Neuronal stem cell (in vitro differentiated cells): Measurements from ENCODE around the gene POC1B.

Source experiments
- DNase-seq: peaks from one replicate; pipeline ENCODE4 v3.0.0-alpha.2; 2013; ENCODE audit warnings: low spot score
- H2AFZ ChIP-seq: one replicate; pipeline ENCODE4 v1.6.1; 2013; ENCODE audit warnings: mild to moderate bottlenecking, low read length, inconsistent platforms
- H2AK5ac ChIP-seq: 2 replicates; pipeline ENCODE4 v1.6.1; 2013; ENCODE audit warnings: low read depth, mild to moderate bottlenecking, inconsistent platforms, low read length, moderate library complexity, mixed read lengths
- H2BK120ac ChIP-seq: 2 replicates; pipeline ENCODE4 v1.6.1; 2013; ENCODE audit warnings: low read depth, mild to moderate bottlenecking, inconsistent platforms, low read length, moderate library complexity, mixed read lengths
- H2BK12ac ChIP-seq: one replicate; pipeline ENCODE4 v1.6.1; 2013; ENCODE audit warnings: low read length, inconsistent platforms
- H2BK15ac ChIP-seq: 2 replicates; pipeline ENCODE4 v1.6.1; 2013; ENCODE audit warnings: mild to moderate bottlenecking, low read length, inconsistent platforms, mixed read lengths
- H2BK5ac ChIP-seq: one replicate; pipeline ENCODE4 v1.6.1; 2013; ENCODE audit warnings: inconsistent platforms, mild to moderate bottlenecking, low read length, moderate library complexity
- H3K14ac ChIP-seq: one replicate; pipeline ENCODE4 v1.6.1; 2013; ENCODE audit warnings: low read length, inconsistent platforms
- H3K18ac ChIP-seq: 2 replicates; pipeline ENCODE4 v1.6.1; 2013; ENCODE audit warnings: low read length, inconsistent platforms
- H3K23ac ChIP-seq: 2 replicates; pipeline ENCODE4 v1.6.1; 2013; ENCODE audit warnings: low read depth, mild to moderate bottlenecking, mixed read lengths, low read length, inconsistent platforms; ENCODE audit not compliant: poor library complexity
- H3K27ac ChIP-seq: replicated peaks from 3 replicates; pipeline ENCODE4 v1.5.1; 2013; ENCODE audit warnings: low read length, inconsistent platforms
- H3K27me3 ChIP-seq, 3 experiments: 2 replicates each; pipeline ENCODE4 v1.6.1; 2013; ENCODE audit warnings: low read length in 3 of 3, mild to moderate bottlenecking in 2 of 3, inconsistent platforms in 1 of 3, low read depth in 1 of 3, mixed read lengths in 1 of 3, moderate library complexity in 1 of 3; ENCODE audit not compliant: control insufficient read depth in 3 of 3, insufficient read depth in 3 of 3
- H3K36me3 ChIP-seq, 2 donors: replicated peaks in 1 of 2; 2 replicates each; pipeline ENCODE4 v1.6.1; 2013; ENCODE audit warnings: low read length in 2 of 2; ENCODE audit not compliant: control insufficient read depth in 2 of 2, insufficient read depth in 2 of 2
- H3K4ac ChIP-seq: 2 replicates; pipeline ENCODE4 v1.6.1; 2013; ENCODE audit warnings: inconsistent platforms, mild to moderate bottlenecking, low read length, moderate library complexity
- H3K4me1 ChIP-seq, 2 donors: 1 replicate in 1 of 2; 2 replicates in 1 of 2; pipeline ENCODE4 v1.6.1; 2013; ENCODE audit warnings: low read length in 2 of 2, low read depth in 1 of 2; ENCODE audit not compliant: control insufficient read depth in 2 of 2, insufficient read depth in 1 of 2
- H3K4me2 ChIP-seq: one replicate; pipeline ENCODE4 v1.6.1; 2013; ENCODE audit warnings: mild to moderate bottlenecking, low read length, inconsistent platforms; ENCODE audit not compliant: insufficient read depth, poor library complexity, severe bottlenecking
- H3K4me3 ChIP-seq, 2 donors: 2 replicates each; pipeline ENCODE4 v1.5.1; 2013; ENCODE audit warnings: low read length in 2 of 2, mild to moderate bottlenecking in 2 of 2, inconsistent platforms in 1 of 2, moderate library complexity in 1 of 2
- H3K79me1 ChIP-seq: one replicate; pipeline ENCODE4 v1.6.1; 2013; ENCODE audit warnings: low read depth, mild to moderate bottlenecking, inconsistent platforms, low read length, moderate library complexity
- H3K9ac ChIP-seq: one replicate; pipeline ENCODE4 v1.6.1; 2013; ENCODE audit warnings: mild to moderate bottlenecking, low read depth, low read length, inconsistent platforms; ENCODE audit not compliant: poor library complexity
- H3K9me3 ChIP-seq, 2 donors: replicated peaks in 1 of 2; 2 replicates each; pipeline versions ENCODE3 to v1.6.1; 2013; ENCODE audit warnings: low read length in 2 of 2, mild to moderate bottlenecking in 2 of 2, inconsistent platforms in 1 of 2, low read depth in 1 of 2, mixed read lengths in 1 of 2, moderate library complexity in 1 of 2; ENCODE audit not compliant: control insufficient read depth in 2 of 2, insufficient read depth in 1 of 2
- H4K8ac ChIP-seq: one replicate; pipeline ENCODE4 v1.6.1; 2013; ENCODE audit warnings: low read depth, mild to moderate bottlenecking, inconsistent platforms, low read length, moderate library complexity
- H4K91ac ChIP-seq: one replicate; pipeline ENCODE4 v1.6.1; 2013; ENCODE audit warnings: low read length, low read depth, mild to moderate bottlenecking, inconsistent platforms; ENCODE audit not compliant: poor library complexity
- WGBS, 2 donors: extraction: QIAGEN DNeasy Blood & Tissue Kit; methylation state at CpG; one replicate each; pipeline ENCODE4 v1.1.7; 2013; ENCODE audit warnings: missing lambda C conversion rate in 2 of 2, mixed read lengths in 1 of 2; ENCODE audit not compliant: insufficient read length in 2 of 2, insufficient replicate concordance in 1 of 2; ENCODE audit errors: extremely low coverage in 2 of 2; 5-methylcytosine and 5-hydroxymethylcytosine counted together

The POC1B gene

DNA sequence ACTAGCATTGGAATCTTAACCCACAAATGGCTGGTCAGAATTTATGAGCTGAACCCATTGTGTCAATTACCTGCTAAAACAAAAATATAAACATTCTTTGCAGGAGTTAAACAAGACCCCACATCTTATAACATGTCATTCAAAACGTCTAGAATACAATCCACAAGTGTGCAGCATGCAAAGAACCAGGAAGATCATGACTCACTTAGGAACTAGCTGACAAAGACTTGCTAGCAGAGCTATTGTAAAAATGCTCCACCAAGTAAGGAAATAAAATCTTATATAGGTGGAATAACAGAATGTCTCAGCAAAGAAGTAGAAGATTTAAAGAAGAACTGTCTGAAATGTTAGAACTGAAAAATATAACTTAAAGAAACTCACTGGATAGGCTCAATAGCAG, 26.5 kb upstream of the POC1B start:
- Histone ChIP-seq H2BK12ac (no peak overlapping the region), H3K23ac (no peak overlapping the region), H2AFZ (no peak overlapping the region), H3K4me1 (no peaks in the 10 kb centered on the region), H3K4me3 (no peak overlapping the region), H3K36me3 (no peaks in the 10 kb centered on the region), H2BK120ac (no peak overlapping the region), H2BK5ac (no peak overlapping the region), H2BK15ac (no peak overlapping the region), H3K9me3 (no peaks in the 10 kb centered on the region), H3K4ac (no peak overlapping the region), H4K8ac (no peak overlapping the region), H3K9ac (no peak overlapping the region), H3K27me3 (no peaks in the 10 kb centered on the region), H3K79me1 (no peaks in the 10 kb centered on the region), H3K4me2 (no peak overlapping the region), H3K27ac (no peak overlapping the region), H2AK5ac (no peak overlapping the region), H3K18ac (no peak overlapping the region), H4K91ac (no peak overlapping the region), H3K14ac (no peak overlapping the region)
- DNase-seq: no peak
- no CpG with 5 or more reads among the region's 1 CpG for WGBS, 2 donors

DNA sequence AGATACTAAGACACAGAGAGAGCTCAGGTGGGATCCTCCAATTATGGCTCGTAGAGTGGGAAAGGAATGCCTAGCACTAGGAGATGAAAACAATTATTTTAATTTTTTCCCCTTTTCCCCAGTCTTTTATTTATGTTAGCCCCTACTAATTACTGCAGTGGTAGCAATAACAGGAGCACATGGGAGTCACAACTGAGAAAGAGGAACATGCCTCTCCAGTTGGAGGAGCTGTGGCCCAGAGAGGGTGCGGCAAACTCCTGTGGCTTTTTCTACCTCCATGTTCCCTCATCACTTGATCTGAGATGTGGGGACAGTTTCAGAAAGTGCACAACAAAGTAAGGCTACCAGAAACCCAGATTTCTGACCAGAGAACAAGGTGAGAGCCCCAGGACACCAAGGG, 25.9 kb upstream of the POC1B start:
- H2BK15ac ChIP-seq: no peak overlapping the region
- H3K4me2 ChIP-seq: no peak overlapping the region
- no peaks in the 10 kb centered on the region for H3K4me1 ChIP-seq
- H3K14ac ChIP-seq: no peak overlapping the region
- no peak overlapping the region for H2BK12ac ChIP-seq
- no peak overlapping the region for H3K18ac ChIP-seq
- H4K91ac ChIP-seq: no peak overlapping the region
- H3K4ac ChIP-seq: no peak overlapping the region
- H3K9ac ChIP-seq: no peak overlapping the region
- H2AFZ ChIP-seq: no peak overlapping the region
- H2AK5ac ChIP-seq: no peak overlapping the region
- H3K9me3 ChIP-seq: no peaks in the 10 kb centered on the region
- no peak overlapping the region for H2BK120ac ChIP-seq
- no peak overlapping the region for H3K4me3 ChIP-seq
- H3K36me3 ChIP-seq: no peaks in the 10 kb centered on the region
- no peak overlapping the region for H2BK5ac ChIP-seq
- H3K27ac ChIP-seq: no peak overlapping the region
- H3K23ac ChIP-seq: no peak overlapping the region
- no CpG with 5 or more reads among the region's 2 CpGs for WGBS, 2 donors
- H3K79me1 ChIP-seq: no peaks in the 10 kb centered on the region
- H3K27me3 ChIP-seq: no peaks in the 10 kb centered on the region
- H4K8ac ChIP-seq: no peak overlapping the region
- no peak for DNase-seq

DNA sequence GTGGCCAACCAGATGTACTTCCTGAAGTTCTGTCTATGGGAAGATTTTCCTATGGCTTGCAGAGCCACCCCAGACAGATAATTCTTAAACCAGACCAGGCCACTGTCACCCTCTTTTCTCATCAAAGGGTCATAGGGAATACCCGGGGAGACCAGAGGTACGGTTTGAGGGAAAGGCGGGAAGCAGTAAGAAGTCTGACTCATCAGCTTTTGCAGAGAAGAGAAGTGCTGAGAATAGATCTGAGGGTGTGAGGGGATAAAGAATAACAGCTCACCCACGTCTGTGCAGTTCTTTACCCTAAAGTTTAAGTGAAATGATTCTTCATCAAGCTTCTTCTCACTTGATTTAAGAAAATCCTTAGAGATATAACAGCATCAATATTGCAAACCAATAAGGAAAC, 21.3 kb upstream of the POC1B start:
- Histone ChIP-seq H2AFZ (no peak overlapping the region), H3K4me1 (peaks cover 4 to 8% of the 10 kb centered on the region in 2 donors), H3K27ac (no peak overlapping the region), H4K91ac (no peak overlapping the region), H2BK5ac (no peak overlapping the region), H3K9me3 (no peaks in the 10 kb centered on the region), H3K27me3 (no peaks in the 10 kb centered on the region), H3K36me3 (no peaks in the 10 kb centered on the region), H2BK120ac (no peak overlapping the region), H2BK12ac (no peak overlapping the region), H2BK15ac (no peak overlapping the region), H3K4me2 (no peak overlapping the region), H3K4ac (no peak overlapping the region), H3K9ac (no peak overlapping the region), H3K18ac (no peak overlapping the region), H3K14ac (no peak overlapping the region), H3K79me1 (no peaks in the 10 kb centered on the region), H4K8ac (no peak overlapping the region), H2AK5ac (no peak overlapping the region), H3K4me3 (no peak overlapping the region), H3K23ac (no peak overlapping the region)
- WGBS, 2 donors: no CpG with 5 or more reads among the region's 4 CpGs
- no peak for DNase-seq

DNA sequence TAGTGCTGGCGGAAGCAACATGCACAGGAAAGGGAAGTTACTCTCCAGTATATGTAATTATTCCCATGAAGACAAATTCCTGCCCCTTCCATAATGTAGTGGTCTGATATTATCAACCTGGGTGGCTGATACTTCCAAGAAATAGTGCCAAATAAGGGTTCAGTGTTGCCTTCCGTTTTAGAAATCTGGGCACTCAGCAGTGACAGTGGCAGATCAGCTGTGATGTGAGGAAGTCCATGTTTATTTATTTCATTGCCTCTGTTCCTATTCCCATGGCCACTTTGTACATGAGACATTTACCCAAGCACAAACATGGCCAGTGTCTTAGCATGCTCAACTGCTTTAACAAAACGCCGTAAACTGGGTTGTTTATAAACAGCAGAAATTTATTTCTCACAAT, 20.3 kb upstream of the POC1B start:
- H2AFZ ChIP-seq: no peak overlapping the region
- H3K23ac ChIP-seq: no peak overlapping the region
- no peaks in the 10 kb centered on the region for H3K9me3 ChIP-seq
- DNase-seq: no peak
- no peak overlapping the region for H3K27ac ChIP-seq
- no peak overlapping the region for H4K91ac ChIP-seq
- H3K9ac ChIP-seq: no peak overlapping the region
- H2BK15ac ChIP-seq: no peak overlapping the region
- H3K4ac ChIP-seq: no peak overlapping the region
- peaks cover 4 to 8% of the 10 kb centered on the region in 2 donors for H3K4me1 ChIP-seq
- no peak overlapping the region for H4K8ac ChIP-seq
- H3K14ac ChIP-seq: no peak overlapping the region
- no peak overlapping the region for H2AK5ac ChIP-seq
- no peak overlapping the region for H3K18ac ChIP-seq
- H3K4me2 ChIP-seq: no peak overlapping the region
- H3K79me1 ChIP-seq: no peaks in the 10 kb centered on the region
- WGBS, 2 donors: no CpG with 5 or more reads among the region's 4 CpGs
- no peak overlapping the region for H2BK5ac ChIP-seq
- no peak overlapping the region for H2BK12ac ChIP-seq
- H3K36me3 ChIP-seq: no peaks in the 10 kb centered on the region
- no peak overlapping the region for H3K4me3 ChIP-seq
- H3K27me3 ChIP-seq: no peaks in the 10 kb centered on the region
- no peak overlapping the region for H2BK120ac ChIP-seq
